WTC11 (cell line): ENCODE results near the gene GSTO2. TPM values are rescaled to one million over a fixed set of nuclear protein-coding genes. Genes with fewer than 3 reads are reported as not detected.

ENCODE experiments used
- ATAC-seq: fragments of 200-7000 bp; cut with Tn5 transposase; 2 replicates; pipeline ENCODE4 v1.10.0; 2021; ENCODE audit warnings: mild to moderate bottlenecking, moderate library complexity
- CTCF ChIA-PET: fragments of 300-600 bp; sonication (Branson Sonifier 250); formaldehyde crosslinking; loops from one replicate; lab custom pipeline; 2021; ENCODE audit warnings: antibody characterized with exemption; lab: Charles Lee
- POLR2A ChIA-PET: fragments of 350-600 bp; sonication (Branson Sonifier 250); formaldehyde crosslinking; loops from one replicate; lab custom pipeline; 2021; ENCODE audit warnings: antibody characterized with exemption; lab: Charles Lee
- DNase-seq: peaks from one replicate; pipeline ENCODE4 v3.0.0; 2021; ENCODE audit warnings: low spot score
- H3K27ac Mint-ChIP-seq: 2 replicates; pipeline ENCODE4 v1.8.0; 2021; ENCODE audit warnings: mixed read lengths
- H3K27me3 Mint-ChIP-seq: 2 replicates; pipeline ENCODE4 v1.8.0; 2021; ENCODE audit warnings: low read depth, mild to moderate bottlenecking, moderate library complexity, mixed read lengths
- H3K36me3 Mint-ChIP-seq: 2 replicates; pipeline ENCODE4 v1.8.0; 2021; ENCODE audit warnings: mixed read lengths
- H3K4me1 Mint-ChIP-seq: 2 replicates; pipeline ENCODE4 v1.8.0; 2022; ENCODE audit warnings: mixed read lengths
- H3K4me3 Mint-ChIP-seq: 2 replicates; pipeline ENCODE4 v1.8.0; 2021; ENCODE audit warnings: mild to moderate bottlenecking, moderate library complexity, mixed read lengths
- H3K9me3 Mint-ChIP-seq: 2 replicates; pipeline ENCODE4 v1.8.0; 2021; ENCODE audit warnings: mixed read lengths
- CREM ChIP-seq: sonication (generic); formaldehyde crosslinking; IDR thresholded peaks from 2 replicates; pipeline ENCODE4 v1.8.1; 2022; ENCODE audit warnings: mild to moderate bottlenecking, missing genetic modification reagents, moderate library complexity
- ESRRA ChIP-seq: sonication (generic); formaldehyde crosslinking; IDR thresholded peaks from 2 replicates; pipeline ENCODE4 v1.8.1; 2022; ENCODE audit warnings: mild to moderate bottlenecking, missing genetic modification reagents, borderline replicate concordance
- ETV6 ChIP-seq: sonication (generic); formaldehyde crosslinking; IDR thresholded peaks from 2 replicates; pipeline ENCODE4 v1.8.1; 2022; ENCODE audit warnings: mild to moderate bottlenecking, missing genetic modification reagents
- FOXJ3 ChIP-seq: sonication (generic); formaldehyde crosslinking; IDR thresholded peaks from 2 replicates; pipeline ENCODE4 v1.9.0; 2021; ENCODE audit warnings: missing genetic modification reagents, mild to moderate bottlenecking, borderline replicate concordance
- GRHL2 ChIP-seq: fragments of 250-450 bp; sonication (Bioruptor Pico); IDR thresholded peaks from 2 replicates; pipeline ENCODE4 v1.8.0; 2022; ENCODE audit warnings: mild to moderate bottlenecking, moderate library complexity; ENCODE audit not compliant: insufficient replicate concordance, severe bottlenecking
- MLX ChIP-seq: sonication (generic); formaldehyde crosslinking; IDR thresholded peaks from 2 replicates; pipeline ENCODE4 v1.8.1; 2023; ENCODE audit warnings: mild to moderate bottlenecking, missing genetic modification reagents, moderate library complexity
- RORB ChIP-seq: fragments of 250-450 bp; sonication (Bioruptor Pico); IDR thresholded peaks from 2 replicates; pipeline ENCODE4 v1.9.0; 2021; ENCODE audit warnings: mild to moderate bottlenecking
- TEAD1 ChIP-seq: sonication (generic); formaldehyde crosslinking; IDR thresholded peaks from 2 replicates; pipeline ENCODE4 v1.8.0; 2022; ENCODE audit warnings: mild to moderate bottlenecking, missing genetic modification reagents
- TEAD4 ChIP-seq: sonication (generic); formaldehyde crosslinking; IDR thresholded peaks from 2 replicates; pipeline ENCODE4 v1.8.0; 2022; ENCODE audit warnings: mild to moderate bottlenecking, missing genetic modification reagents
- ZNF121 ChIP-seq: sonication (generic); formaldehyde crosslinking; IDR thresholded peaks from 2 replicates; pipeline ENCODE4 v1.8.0; 2023; ENCODE audit warnings: missing genetic modification reagents
- ZNF317 ChIP-seq: sonication (generic); formaldehyde crosslinking; IDR thresholded peaks from 2 replicates; pipeline ENCODE4 v1.8.1; 2023; ENCODE audit warnings: low read depth, mild to moderate bottlenecking, moderate library complexity, missing genetic modification reagents, borderline replicate concordance
- ZSCAN18 ChIP-seq: fragments of 250-450 bp; sonication (Bioruptor Pico); IDR thresholded peaks from 2 replicates; pipeline ENCODE4 v2.1.2; 2022; ENCODE audit warnings: mild to moderate bottlenecking, moderate library complexity
- total RNA-seq: library from RNA; stranded (reverse); gene quantifications from 3 replicates; pipeline ENCODE4 v1.2.3, GENCODE V29; 2021
- TF ChIP-seq, protein P1 (sequence below): sonication (generic); formaldehyde crosslinking; IDR thresholded peaks from 2 replicates; pipeline ENCODE4 v1.8.0; 2023; ENCODE audit warnings: missing genetic modification reagents
- TF ChIP-seq, protein P2 (sequence below): fragments of 250-450 bp; sonication (Bioruptor Pico); IDR thresholded peaks from 2 replicates; pipeline ENCODE4 v1.9.0; 2021; ENCODE audit warnings: moderate library complexity, mild to moderate bottlenecking, inconsistent platforms, borderline replicate concordance
- TF ChIP-seq, protein P3 (sequence below): fragments of 250-450 bp; sonication (Bioruptor Pico); IDR thresholded peaks from 2 replicates; pipeline ENCODE4 v1.8.0; 2021; ENCODE audit warnings: mild to moderate bottlenecking
- TF ChIP-seq, protein P4 (sequence below): sonication (generic); formaldehyde crosslinking; IDR thresholded peaks from 2 replicates; pipeline ENCODE4 v1.8.1; 2023; ENCODE audit warnings: mild to moderate bottlenecking, missing genetic modification reagents

The GSTO2 gene
- total RNA-seq, 1 experiment from 2014 or later, result 10.7 TPM

DNA sequence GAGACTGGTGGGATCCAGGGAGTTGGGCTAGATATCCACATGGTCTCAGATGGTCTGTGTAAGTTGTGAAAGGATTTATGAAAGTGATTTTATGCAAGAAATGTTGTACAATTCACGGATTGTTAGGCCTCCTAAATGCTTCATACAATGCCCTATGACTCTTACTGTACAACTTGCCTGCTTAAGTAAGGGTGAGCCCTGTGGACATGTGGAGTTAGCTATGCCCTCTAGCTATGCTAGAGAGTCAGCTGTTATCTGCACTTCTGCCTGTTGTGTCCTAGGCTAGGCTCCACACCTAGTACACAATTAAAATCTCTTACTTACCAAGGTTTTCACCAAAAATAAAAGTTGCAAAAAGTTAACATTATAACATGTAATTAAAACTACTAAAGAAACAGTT, 35.2 kb upstream of the GSTO2 start:
- TF ChIP-seq, protein P1, sequence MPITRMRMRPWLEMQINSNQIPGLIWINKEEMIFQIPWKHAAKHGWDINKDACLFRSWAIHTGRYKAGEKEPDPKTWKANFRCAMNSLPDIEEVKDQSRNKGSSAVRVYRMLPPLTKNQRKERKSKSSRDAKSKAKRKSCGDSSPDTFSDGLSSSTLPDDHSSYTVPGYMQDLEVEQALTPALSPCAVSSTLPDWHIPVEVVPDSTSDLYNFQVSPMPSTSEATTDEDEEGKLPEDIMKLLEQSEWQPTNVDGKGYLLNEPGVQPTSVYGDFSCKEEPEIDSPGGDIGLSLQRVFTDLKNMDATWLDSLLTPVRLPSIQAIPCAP (CRISPR knock-in tag), result no peak
- TF ChIP-seq TEAD4 (CRISPR knock-in tag), result no peak
- Mint-ChIP-seq H3K9me3 (peaks cover 33% of the 10 kb centered on the region), H3K4me3 (peak overlapping the region; percentile 51), H3K27ac (no peak overlapping the region), H3K27me3 (peaks cover 15% of the 10 kb centered on the region), H3K4me1 (peaks cover 8% of the 10 kb centered on the region; the same call in 1 of the 2 replicates), H3K36me3 (peaks cover 16% of the 10 kb centered on the region)
- ATAC-seq (no peak), DNase-seq (no peak)
- POLR2A ChIA-PET, result no interaction called here
- CTCF ChIA-PET, result no interaction called here

GRCh38 chr10:104234934-104235333, 34.0 kb upstream of the GSTO2 start:
- Mint-ChIP-seq H3K9me3 (peaks cover 33% of the 10 kb centered on the region), H3K4me1 (peaks cover 8% of the 10 kb centered on the region; the same call in 1 of the 2 replicates), H3K27me3 (peaks cover 20% of the 10 kb centered on the region), H3K4me3 (no peak overlapping the region), H3K36me3 (peaks cover 16% of the 10 kb centered on the region), H3K27ac (no peak overlapping the region)
- DNase-seq (no peak), ATAC-seq (no peak)
- ChIA-PET POLR2A (no interaction called here), CTCF (no interaction called here)
- TF ChIP-seq, protein P2, sequence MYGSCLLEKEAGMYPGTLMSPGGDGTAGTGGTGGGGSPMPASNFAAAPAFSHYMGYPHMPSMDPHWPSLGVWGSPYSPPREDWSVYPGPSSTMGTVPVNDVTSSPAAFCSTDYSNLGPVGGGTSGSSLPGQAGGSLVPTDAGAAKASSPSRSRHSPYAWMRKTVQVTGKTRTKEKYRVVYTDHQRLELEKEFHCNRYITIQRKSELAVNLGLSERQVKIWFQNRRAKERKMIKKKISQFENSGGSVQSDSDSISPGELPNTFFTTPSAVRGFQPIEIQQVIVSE (CRISPR knock-in tag), result no peak
- TF ChIP-seq FOXJ3 (no peak), ESRRA (CRISPR knock-in tag) (no peak), MLX (CRISPR knock-in tag) (no peak), ZNF121 (CRISPR knock-in tag) (no peak), ZNF317 (CRISPR knock-in tag) (no peak), ZSCAN18 (CRISPR knock-in tag) (no peak), GRHL2 (CRISPR knock-in tag) (no peak), TEAD1 (CRISPR knock-in tag) (no peak), ETV6 (CRISPR knock-in tag) (no peak), CREM (no peak), RORB (CRISPR knock-in tag) (no peak)
- TF ChIP-seq, protein P3, sequence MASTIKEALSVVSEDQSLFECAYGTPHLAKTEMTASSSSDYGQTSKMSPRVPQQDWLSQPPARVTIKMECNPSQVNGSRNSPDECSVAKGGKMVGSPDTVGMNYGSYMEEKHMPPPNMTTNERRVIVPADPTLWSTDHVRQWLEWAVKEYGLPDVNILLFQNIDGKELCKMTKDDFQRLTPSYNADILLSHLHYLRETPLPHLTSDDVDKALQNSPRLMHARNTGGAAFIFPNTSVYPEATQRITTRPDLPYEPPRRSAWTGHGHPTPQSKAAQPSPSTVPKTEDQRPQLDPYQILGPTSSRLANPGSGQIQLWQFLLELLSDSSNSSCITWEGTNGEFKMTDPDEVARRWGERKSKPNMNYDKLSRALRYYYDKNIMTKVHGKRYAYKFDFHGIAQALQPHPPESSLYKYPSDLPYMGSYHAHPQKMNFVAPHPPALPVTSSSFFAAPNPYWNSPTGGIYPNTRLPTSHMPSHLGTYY (CRISPR knock-in tag), result no peak
- TF ChIP-seq, protein P1 (CRISPR knock-in tag), result no peak
- TF ChIP-seq, protein P4, sequence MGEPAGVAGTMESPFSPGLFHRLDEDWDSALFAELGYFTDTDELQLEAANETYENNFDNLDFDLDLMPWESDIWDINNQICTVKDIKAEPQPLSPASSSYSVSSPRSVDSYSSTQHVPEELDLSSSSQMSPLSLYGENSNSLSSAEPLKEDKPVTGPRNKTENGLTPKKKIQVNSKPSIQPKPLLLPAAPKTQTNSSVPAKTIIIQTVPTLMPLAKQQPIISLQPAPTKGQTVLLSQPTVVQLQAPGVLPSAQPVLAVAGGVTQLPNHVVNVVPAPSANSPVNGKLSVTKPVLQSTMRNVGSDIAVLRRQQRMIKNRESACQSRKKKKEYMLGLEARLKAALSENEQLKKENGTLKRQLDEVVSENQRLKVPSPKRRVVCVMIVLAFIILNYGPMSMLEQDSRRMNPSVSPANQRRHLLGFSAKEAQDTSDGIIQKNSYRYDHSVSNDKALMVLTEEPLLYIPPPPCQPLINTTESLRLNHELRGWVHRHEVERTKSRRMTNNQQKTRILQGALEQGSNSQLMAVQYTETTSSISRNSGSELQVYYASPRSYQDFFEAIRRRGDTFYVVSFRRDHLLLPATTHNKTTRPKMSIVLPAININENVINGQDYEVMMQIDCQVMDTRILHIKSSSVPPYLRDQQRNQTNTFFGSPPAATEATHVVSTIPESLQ (CRISPR knock-in tag), result no peak
